Neutrophil (primary cell): ENCODE data around the gene PSG2.
"Not testable (repeated sequence)": the region's sequence is repeated elsewhere in the genome, so short reads cannot be mapped to it uniquely, and the experiment has no call there.

Source experiments
- H3K27ac ChIP-seq: fragments of 200-600 bp; sonication (generic); 2 replicates; pipeline ENCODE4 v1.5.1; 2016; ENCODE audit warnings: mild to moderate bottlenecking, moderate library complexity
- H3K27me3 ChIP-seq: fragments of 200-600 bp; sonication (generic); 2 replicates; pipeline ENCODE4 v1.6.0; 2016; ENCODE audit warnings: mild to moderate bottlenecking
- H3K36me3 ChIP-seq: fragments of 200-600 bp; sonication (generic); 2 replicates; pipeline ENCODE4 v1.5.1; 2017
- H3K4me1 ChIP-seq, 2 experiments: fragments of 200-600 bp in 1 of 2; sonication (generic) in 1 of 2; 1 replicate in 1 of 2; 2 replicates in 1 of 2; pipeline versions ENCODE4 v1.5.1 to v1.6.1; 2013 to 2016; ENCODE audit warnings: low read depth in 1 of 2, low read length in 1 of 2, mild to moderate bottlenecking in 1 of 2, moderate library complexity in 1 of 2; ENCODE audit not compliant: control insufficient read depth in 1 of 2, insufficient read depth in 1 of 2
- H3K4me3 ChIP-seq, 2 experiments: fragments of 200-600 bp in 1 of 2; sonication (generic) in 1 of 2; 1 replicate in 1 of 2; 2 replicates in 1 of 2; pipeline ENCODE4 v1.5.1; 2013 to 2016; ENCODE audit warnings: low read depth in 1 of 2, low read length in 1 of 2, mild to moderate bottlenecking in 1 of 2, moderate library complexity in 1 of 2
- H3K9me3 ChIP-seq: fragments of 200-600 bp; sonication (generic); 2 replicates; pipeline ENCODE4 v1.5.1; 2016
- TF ChIP-seq, protein P1 (sequence below): fragments of 200-600 bp; sonication (generic); IDR thresholded peaks from 2 replicates; pipeline ENCODE4 v1.5.1; 2016; ENCODE audit warnings: antibody characterized with exemption

The PSG2 gene

DNA sequence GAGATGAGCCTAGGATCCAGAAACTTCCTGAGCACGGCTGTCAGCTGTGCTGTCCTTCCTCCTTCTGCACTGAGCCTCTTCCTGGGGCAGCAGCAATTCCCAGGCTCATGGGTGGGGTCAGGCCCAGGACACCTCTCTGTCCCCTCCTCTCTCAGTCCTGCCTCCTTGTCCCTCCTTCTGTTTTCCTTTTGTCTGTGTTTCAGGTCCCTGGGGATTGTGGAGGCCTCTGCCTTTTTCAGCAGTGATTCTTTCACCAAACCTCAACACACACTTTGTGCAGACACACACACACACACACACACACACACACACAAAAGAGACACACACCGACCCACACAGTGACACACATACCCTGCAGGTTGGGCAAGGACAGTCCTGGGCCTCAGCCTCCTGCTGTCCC lies at the start of gene PSG2:
Gene PSG2, minus strand, starts transcription at position 101 of the 400 bp plus-strand sequence. CDS start 132 bp downstream, outside the sequence.
- not testable (repeated sequence) for H3K4me1 ChIP-seq, H3K27me3 ChIP-seq, H3K36me3 ChIP-seq, H3K27ac ChIP-seq, H3K4me3 ChIP-seq, H3K9me3 ChIP-seq

DNA sequence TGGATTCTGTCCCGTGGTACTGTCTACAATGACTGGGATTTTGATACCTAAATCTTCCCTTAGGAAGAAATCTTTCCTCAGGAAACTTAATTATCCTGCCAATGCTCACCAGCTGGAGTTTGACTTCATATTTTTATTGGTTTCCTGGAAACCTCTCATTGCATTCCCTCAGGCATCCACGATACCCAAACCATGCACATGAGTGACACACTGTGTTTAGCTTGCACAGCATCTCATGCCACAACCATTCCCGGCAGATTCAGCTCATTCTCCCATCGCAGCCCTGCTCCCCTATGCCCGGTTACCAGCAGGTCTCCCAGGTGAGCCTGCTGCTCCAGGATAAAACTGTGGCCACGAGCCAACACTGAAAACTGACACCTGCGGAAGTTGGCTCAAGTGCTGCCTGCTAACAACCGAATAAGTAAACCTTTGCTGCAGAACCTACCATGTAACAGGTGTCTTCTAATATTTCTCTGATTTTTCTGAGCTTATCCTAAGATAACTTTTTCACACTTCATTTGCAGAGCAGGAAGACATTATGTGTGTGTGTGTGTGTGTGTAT lies 48.9 kb upstream of the PSG2 start:
- not testable (repeated sequence) for H3K4me3 ChIP-seq, H3K36me3 ChIP-seq, H3K27ac ChIP-seq, H3K4me1 ChIP-seq, H3K9me3 ChIP-seq, H3K27me3 ChIP-seq

DNA sequence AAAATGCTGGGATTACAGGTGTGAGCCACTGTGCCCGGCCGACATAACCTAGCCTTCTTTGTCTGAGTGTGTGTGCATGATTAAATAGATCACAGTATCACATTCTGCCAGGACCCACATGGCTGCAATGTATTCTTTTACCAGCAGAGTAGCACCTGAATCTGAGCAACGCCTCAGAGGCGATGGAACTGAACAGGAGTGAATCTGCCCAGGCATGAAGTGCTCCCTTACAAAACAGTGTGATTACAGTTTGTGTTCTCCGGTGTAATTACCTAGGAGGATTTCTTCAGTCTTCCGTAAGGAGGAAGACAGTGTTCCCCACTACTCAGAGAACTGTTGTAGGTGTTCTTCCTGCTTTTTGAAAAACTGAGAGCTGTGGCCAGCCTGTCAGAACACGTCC lies 46.7 kb upstream of the PSG2 start:
- H3K27me3 ChIP-seq, H3K4me3 ChIP-seq, H3K4me1 ChIP-seq, H3K36me3 ChIP-seq, H3K9me3 ChIP-seq, H3K27ac ChIP-seq: not testable (repeated sequence)

DNA sequence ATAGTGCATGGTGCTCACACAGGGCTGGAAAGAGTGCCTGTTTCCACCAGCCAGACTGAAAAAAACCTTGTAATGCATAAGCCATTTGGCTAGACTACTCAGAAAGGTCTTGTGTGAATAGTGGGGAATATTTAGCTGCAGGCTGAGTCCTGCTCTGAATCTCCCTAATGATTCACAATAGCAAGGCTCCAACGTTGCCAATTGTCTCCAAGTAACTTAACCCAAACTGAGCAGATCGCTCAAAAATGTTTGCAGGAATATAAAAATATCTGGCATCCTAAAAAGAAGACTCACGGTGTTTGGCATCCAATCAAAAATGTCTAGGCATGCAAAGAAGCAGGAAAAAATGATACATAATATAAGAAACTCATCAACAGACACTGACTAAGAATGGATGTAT lies 44.8 kb upstream of the PSG2 start:
- H3K27me3 ChIP-seq, H3K4me3 ChIP-seq, H3K4me1 ChIP-seq, H3K9me3 ChIP-seq, H3K27ac ChIP-seq, H3K36me3 ChIP-seq: not testable (repeated sequence)

DNA sequence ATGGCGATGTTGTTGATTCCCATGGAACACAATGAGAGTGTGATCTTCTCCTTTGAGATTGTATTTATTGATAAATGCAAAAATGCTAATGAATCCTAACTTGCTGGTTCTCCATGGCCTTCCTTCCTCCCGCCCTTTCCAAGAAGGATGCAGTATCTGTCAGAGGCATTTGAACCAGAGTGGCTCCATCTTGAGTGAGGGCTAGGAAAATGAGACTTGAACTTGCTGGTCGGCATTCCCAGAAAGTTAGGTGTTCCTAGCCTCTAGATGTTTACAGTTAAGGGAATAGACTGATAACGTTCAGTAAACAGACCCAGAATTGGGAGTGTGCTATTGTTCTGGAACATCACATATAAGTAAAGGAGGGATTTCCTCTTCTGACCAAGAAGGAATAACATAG lies 44.2 kb upstream of the PSG2 start:
- Histone ChIP-seq H3K4me3 (no peak overlapping the region), H3K4me1 (no peaks in the 10 kb centered on the region), H3K9me3 (no peaks in the 10 kb centered on the region), H3K27ac (no peak overlapping the region), H3K27me3 (no peaks in the 10 kb centered on the region), H3K36me3 (no peaks in the 10 kb centered on the region)
- TF ChIP-seq, protein P1, sequence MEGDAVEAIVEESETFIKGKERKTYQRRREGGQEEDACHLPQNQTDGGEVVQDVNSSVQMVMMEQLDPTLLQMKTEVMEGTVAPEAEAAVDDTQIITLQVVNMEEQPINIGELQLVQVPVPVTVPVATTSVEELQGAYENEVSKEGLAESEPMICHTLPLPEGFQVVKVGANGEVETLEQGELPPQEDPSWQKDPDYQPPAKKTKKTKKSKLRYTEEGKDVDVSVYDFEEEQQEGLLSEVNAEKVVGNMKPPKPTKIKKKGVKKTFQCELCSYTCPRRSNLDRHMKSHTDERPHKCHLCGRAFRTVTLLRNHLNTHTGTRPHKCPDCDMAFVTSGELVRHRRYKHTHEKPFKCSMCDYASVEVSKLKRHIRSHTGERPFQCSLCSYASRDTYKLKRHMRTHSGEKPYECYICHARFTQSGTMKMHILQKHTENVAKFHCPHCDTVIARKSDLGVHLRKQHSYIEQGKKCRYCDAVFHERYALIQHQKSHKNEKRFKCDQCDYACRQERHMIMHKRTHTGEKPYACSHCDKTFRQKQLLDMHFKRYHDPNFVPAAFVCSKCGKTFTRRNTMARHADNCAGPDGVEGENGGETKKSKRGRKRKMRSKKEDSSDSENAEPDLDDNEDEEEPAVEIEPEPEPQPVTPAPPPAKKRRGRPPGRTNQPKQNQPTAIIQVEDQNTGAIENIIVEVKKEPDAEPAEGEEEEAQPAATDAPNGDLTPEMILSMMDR: no peak

DNA sequence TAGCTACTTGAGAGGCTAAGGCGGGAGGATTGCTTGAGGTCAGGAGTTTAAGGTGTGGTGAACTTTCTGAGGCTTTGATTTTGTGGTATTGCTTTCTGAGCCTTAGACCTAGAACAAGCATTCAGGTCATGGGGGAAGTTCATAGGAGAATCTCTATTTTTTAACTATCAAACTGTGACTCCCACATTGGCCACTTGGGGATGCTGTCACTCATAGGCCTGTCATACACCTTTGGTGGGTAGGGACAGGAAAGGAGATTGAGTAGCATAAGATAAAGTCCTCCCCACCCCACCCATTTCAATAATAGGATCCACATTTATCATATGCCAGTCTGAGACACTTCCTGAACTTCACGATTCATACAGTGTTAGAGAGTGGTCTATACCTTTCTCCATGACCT lies 41.9 kb upstream of the PSG2 start:
- no peaks in the 10 kb centered on the region for H3K36me3 ChIP-seq
- no peaks in the 10 kb centered on the region for H3K4me1 ChIP-seq
- no peaks in the 10 kb centered on the region for H3K9me3 ChIP-seq
- no peak overlapping the region for H3K27ac ChIP-seq
- H3K27me3 ChIP-seq: no peaks in the 10 kb centered on the region
- H3K4me3 ChIP-seq: no peak overlapping the region
- TF ChIP-seq, protein P1: no peak

DNA sequence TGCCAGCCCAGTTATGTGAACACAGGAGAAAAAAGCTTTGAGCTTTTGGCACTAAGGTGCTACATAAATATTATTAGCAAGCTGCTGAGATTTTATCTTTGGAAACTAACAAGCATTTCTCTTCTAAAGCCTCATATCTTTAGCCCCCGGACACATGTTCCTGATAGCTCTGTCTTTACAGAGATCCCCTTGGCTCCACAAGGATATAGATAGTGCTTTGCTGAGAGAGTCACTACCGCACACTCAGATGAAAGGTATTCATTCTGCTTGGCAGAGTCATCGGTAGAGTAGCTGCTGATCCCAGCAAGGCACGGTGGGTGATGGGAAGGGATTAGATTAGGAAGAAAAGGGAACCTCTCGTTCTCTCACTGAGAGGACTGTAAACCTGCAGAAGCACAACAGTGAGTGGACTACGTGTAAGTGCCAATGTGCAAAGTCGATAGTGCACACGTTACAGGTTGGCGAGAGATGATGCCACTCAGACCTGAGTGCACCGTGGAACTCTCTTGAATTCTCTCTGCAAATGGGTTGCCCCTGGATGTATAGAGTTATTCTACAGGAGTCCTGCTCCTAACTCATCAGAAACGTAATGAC lies 38.0 kb upstream of the PSG2 start:
- H3K27ac ChIP-seq, H3K36me3 ChIP-seq, H3K27me3 ChIP-seq, H3K4me3 ChIP-seq, H3K9me3 ChIP-seq, H3K4me1 ChIP-seq: not testable (repeated sequence)

DNA sequence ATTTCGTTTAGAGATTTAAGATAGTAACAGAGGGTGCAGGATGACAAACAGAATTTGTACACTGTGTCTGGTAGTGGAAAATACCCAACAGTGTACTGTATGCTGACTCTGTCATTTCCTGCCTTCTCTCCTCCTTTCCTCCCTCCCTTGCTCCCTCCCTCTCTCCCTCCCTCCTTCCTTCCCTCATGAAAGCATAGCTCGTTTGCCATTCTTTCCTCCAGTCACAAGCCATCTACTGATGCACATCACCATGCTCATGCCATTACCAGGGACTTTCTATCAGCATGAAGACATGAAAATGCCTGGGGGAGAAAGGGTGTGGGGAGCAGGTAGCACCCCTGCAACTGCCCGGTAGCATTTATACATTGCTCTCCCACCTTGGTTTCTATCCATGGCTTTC lies 37.0 kb upstream of the PSG2 start:
- not testable (repeated sequence) for H3K9me3 ChIP-seq, H3K27me3 ChIP-seq, H3K4me1 ChIP-seq, H3K36me3 ChIP-seq, H3K27ac ChIP-seq, H3K4me3 ChIP-seq

DNA sequence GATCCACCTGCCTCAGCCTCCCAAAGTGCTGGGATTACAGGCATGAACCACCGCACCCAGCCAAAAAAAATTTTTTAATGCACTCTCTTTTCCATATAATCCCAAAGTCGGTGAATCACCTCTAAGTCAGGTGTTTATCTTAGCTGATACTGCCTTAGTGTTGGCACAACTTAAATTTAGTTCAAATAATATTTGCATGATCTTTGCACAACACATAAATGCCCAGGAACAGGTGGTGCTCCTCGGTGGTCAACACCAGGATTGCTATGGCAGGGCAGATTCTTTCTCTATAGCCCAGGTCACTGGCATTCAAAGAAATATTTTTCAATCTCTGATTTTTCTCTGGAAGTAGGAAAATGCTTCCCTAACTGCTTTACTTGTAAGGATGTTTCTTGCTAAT lies 33.9 kb upstream of the PSG2 start:
- not testable (repeated sequence) for H3K9me3 ChIP-seq, H3K27ac ChIP-seq, H3K4me3 ChIP-seq, H3K4me1 ChIP-seq, H3K27me3 ChIP-seq, H3K36me3 ChIP-seq

DNA sequence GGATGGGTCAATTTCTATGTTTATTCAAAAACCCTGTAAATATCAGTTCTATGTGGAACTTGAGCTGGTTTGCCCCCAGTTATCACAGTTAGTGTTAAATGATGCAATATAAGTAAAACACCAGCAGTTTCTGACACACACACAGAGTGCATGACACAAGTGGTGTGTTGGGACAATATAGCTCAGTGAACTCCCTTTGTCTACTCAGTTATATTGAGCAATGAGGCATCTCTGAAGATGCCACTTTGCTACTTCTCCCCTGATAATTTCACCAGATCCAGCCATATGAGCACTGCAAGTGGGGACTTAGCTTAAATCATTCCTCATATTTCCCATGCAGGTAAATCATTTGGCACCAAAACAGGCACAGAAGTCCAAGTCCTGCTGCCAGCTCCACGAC lies 33.0 kb upstream of the PSG2 start:
- H3K9me3 ChIP-seq, H3K4me1 ChIP-seq, H3K27ac ChIP-seq, H3K36me3 ChIP-seq, H3K4me3 ChIP-seq, H3K27me3 ChIP-seq: not testable (repeated sequence)

DNA sequence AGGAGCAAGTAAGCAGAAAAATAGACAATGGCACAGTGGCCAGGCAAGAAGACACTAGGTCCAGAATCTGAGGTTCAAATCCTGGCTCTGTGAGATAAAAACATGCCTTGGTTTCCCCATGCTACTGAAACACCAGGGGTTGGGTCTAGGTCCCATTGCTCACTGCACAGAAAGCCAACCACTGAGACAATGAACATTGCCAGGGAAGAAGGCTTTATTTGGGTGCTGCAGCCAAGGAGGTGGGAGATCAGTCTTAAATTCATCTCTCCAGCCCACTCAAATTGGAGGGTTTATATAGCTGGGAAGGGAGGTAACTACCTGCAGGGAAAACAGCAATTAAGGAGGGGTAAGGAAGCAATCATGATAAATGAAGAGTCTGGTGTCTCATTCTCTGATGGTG lies 32.6 kb upstream of the PSG2 start:
- H3K36me3 ChIP-seq, H3K4me1 ChIP-seq, H3K4me3 ChIP-seq, H3K27me3 ChIP-seq, H3K27ac ChIP-seq, H3K9me3 ChIP-seq: not testable (repeated sequence)

DNA sequence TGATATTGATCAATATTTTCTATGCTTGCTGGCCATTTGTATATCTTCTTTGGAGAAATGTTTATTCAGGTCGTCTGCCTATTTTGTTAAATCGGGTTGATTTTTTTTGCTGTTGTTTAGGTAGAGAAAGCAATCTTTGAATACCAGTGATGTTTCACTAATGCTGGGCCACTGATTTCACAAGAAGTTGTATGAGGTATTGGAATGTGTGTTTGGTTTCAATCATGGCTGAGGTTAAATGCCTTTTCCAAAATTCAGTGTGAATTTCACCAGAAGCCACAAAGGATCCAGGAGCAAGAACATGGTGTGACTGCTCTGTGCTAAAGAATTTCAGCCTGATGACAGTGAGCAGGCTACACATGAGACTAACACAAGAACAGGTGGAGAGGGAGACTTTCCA lies 32.1 kb upstream of the PSG2 start:
- H3K9me3 ChIP-seq, H3K4me1 ChIP-seq, H3K36me3 ChIP-seq, H3K27me3 ChIP-seq, H3K4me3 ChIP-seq, H3K27ac ChIP-seq: not testable (repeated sequence)
